ENCODE measurements around the gene ACAA1. TPM values are rescaled to one million over a fixed set of nuclear protein-coding genes. Genes with fewer than 3 reads are reported as not detected.
"Not testable (repeated sequence)": the region's sequence is repeated elsewhere in the genome, so short reads cannot be mapped to it uniquely, and the experiment has no call there.

The ACAA1 gene

GRCh38 chr3:38083871-38084333 lies 53.0 kb downstream of the ACAA1 start:
- DNase-seq, result peak; percentile 16

GRCh38 chr3:38083254-38083653 lies 53.7 kb downstream of the ACAA1 start:
- H3K36me3 ChIP-seq (ENCODE audit: control insufficient read depth, insufficient read depth, low read length); H2BK5ac ChIP-seq (ENCODE audit: low read length); H3K4ac ChIP-seq (ENCODE audit: low read depth, low read length); H3K4me2 ChIP-seq (ENCODE audit: low read length); H3K56ac ChIP-seq (ENCODE audit: low read length); H3K4me3 ChIP-seq (ENCODE audit: low read length); H3K9ac ChIP-seq (ENCODE audit: low read length); H2BK120ac ChIP-seq (ENCODE audit: low read depth, low read length); H3K4me1 ChIP-seq (ENCODE audit: control insufficient read depth, low read depth, low read length); H4K8ac ChIP-seq (ENCODE audit: low read depth, low read length); H3K18ac ChIP-seq (ENCODE audit: low read length); H3K79me1 ChIP-seq (ENCODE audit: low read length); H4K5ac ChIP-seq (ENCODE audit: low read length); H2AK5ac ChIP-seq (ENCODE audit: low read length); H3K79me2 ChIP-seq (ENCODE audit: control insufficient read depth, insufficient read depth, low read length); H2BK15ac ChIP-seq (replicated peaks; ENCODE audit: low read depth); H3K27me3 ChIP-seq (ENCODE audit: insufficient read depth, low read length, poor library complexity); H3K23ac ChIP-seq (ENCODE audit: low read length); H3K27ac ChIP-seq (ENCODE audit: low read depth, low read length): not testable (repeated sequence)
- no CpG with 5 or more reads among the region's 1 CpG for WGBS (ENCODE audit: extremely low coverage, insufficient coverage, low lambda C conversion rate)
- peak; percentile 60 for DNase-seq

More at GRCh38 chr3:38083871-38084333, 53.0 kb downstream of the ACAA1 start:
- H4K8ac ChIP-seq (ENCODE audit: low read depth, low read length), result no peak overlapping the region
- no peak overlapping the region for H2BK5ac ChIP-seq (ENCODE audit: low read length)
- H3K4ac ChIP-seq (ENCODE audit: low read depth, low read length), result no peak overlapping the region
- H3K79me2 ChIP-seq (ENCODE audit: control insufficient read depth, insufficient read depth, low read length), result no peaks in the 10 kb centered on the region
- no peak overlapping the region for H3K27ac ChIP-seq (ENCODE audit: low read depth, low read length)
- WGBS (ENCODE audit: extremely low coverage, insufficient coverage, low lambda C conversion rate), result no CpG with 5 or more reads among the region's 13 CpGs
- no peak overlapping the region for H3K23ac ChIP-seq (ENCODE audit: low read length)
- H3K36me3 ChIP-seq (ENCODE audit: control insufficient read depth, insufficient read depth, low read length), result no peaks in the 10 kb centered on the region
- H2BK120ac ChIP-seq (ENCODE audit: low read depth, low read length), result no peak overlapping the region
- no peak overlapping the region for H3K4me2 ChIP-seq (ENCODE audit: low read length)
- H3K27me3 ChIP-seq (ENCODE audit: insufficient read depth, low read length, poor library complexity), result no peaks in the 10 kb centered on the region
- H3K4me3 ChIP-seq (ENCODE audit: low read length), result no peak overlapping the region
- H2BK15ac ChIP-seq (replicated peaks; ENCODE audit: low read depth), result no peak overlapping the region
- H4K5ac ChIP-seq (ENCODE audit: low read length), result no peak overlapping the region
- no peak overlapping the region for H3K18ac ChIP-seq (ENCODE audit: low read length)
- no peak overlapping the region for H2AK5ac ChIP-seq (ENCODE audit: low read length)
- no peaks in the 10 kb centered on the region for H3K4me1 ChIP-seq (ENCODE audit: control insufficient read depth, low read depth, low read length)
- H3K56ac ChIP-seq (ENCODE audit: low read length), result no peak overlapping the region
- no peaks in the 10 kb centered on the region for H3K79me1 ChIP-seq (ENCODE audit: low read length)
- no peak overlapping the region for H3K9ac ChIP-seq (ENCODE audit: low read length)

- H2BK15ac ChIP-seq (replicated peaks; ENCODE audit: low read depth); H2AK5ac ChIP-seq (ENCODE audit: low read length): not testable (repeated sequence)
Measured at GRCh38 chr3:38082296-38082695, 54.6 kb downstream of the ACAA1 start.

GRCh38 chr3:38077073-38077472 lies 59.9 kb downstream of the ACAA1 start:
- H2BK15ac ChIP-seq (replicated peaks; ENCODE audit: low read depth); H3K23ac ChIP-seq (ENCODE audit: low read length); DNase-seq; H2AK5ac ChIP-seq (ENCODE audit: low read length); H3K79me1 ChIP-seq (ENCODE audit: low read length); H3K27ac ChIP-seq (ENCODE audit: low read depth, low read length); H3K4me1 ChIP-seq (ENCODE audit: control insufficient read depth, low read depth, low read length); H3K4me2 ChIP-seq (ENCODE audit: low read length); H3K79me2 ChIP-seq (ENCODE audit: control insufficient read depth, insufficient read depth, low read length); H4K5ac ChIP-seq (ENCODE audit: low read length); H3K27me3 ChIP-seq (ENCODE audit: insufficient read depth, low read length, poor library complexity); H2BK5ac ChIP-seq (ENCODE audit: low read length); H3K9ac ChIP-seq (ENCODE audit: low read length); H2BK120ac ChIP-seq (ENCODE audit: low read depth, low read length); H4K8ac ChIP-seq (ENCODE audit: low read depth, low read length); H3K4ac ChIP-seq (ENCODE audit: low read depth, low read length); H3K4me3 ChIP-seq (ENCODE audit: low read length); H3K18ac ChIP-seq (ENCODE audit: low read length); H3K56ac ChIP-seq (ENCODE audit: low read length); H3K36me3 ChIP-seq (ENCODE audit: control insufficient read depth, insufficient read depth, low read length): not testable (repeated sequence)
- WGBS (ENCODE audit: extremely low coverage, insufficient coverage, low lambda C conversion rate), result no CpG with 5 or more reads among the region's 3 CpGs

More at GRCh38 chr3:38082296-38082695, 54.6 kb downstream of the ACAA1 start:
- not testable (repeated sequence) for H2BK5ac ChIP-seq (ENCODE audit: low read length); H3K27me3 ChIP-seq (ENCODE audit: insufficient read depth, low read length, poor library complexity); H3K27ac ChIP-seq (ENCODE audit: low read depth, low read length); DNase-seq; H3K4me3 ChIP-seq (ENCODE audit: low read length); H3K4ac ChIP-seq (ENCODE audit: low read depth, low read length); H3K36me3 ChIP-seq (ENCODE audit: control insufficient read depth, insufficient read depth, low read length); H3K4me2 ChIP-seq (ENCODE audit: low read length); H4K8ac ChIP-seq (ENCODE audit: low read depth, low read length); H3K23ac ChIP-seq (ENCODE audit: low read length); H3K4me1 ChIP-seq (ENCODE audit: control insufficient read depth, low read depth, low read length); H3K18ac ChIP-seq (ENCODE audit: low read length); H3K79me1 ChIP-seq (ENCODE audit: low read length); H3K56ac ChIP-seq (ENCODE audit: low read length); H4K5ac ChIP-seq (ENCODE audit: low read length); H3K9ac ChIP-seq (ENCODE audit: low read length); H2BK120ac ChIP-seq (ENCODE audit: low read depth, low read length); H3K79me2 ChIP-seq (ENCODE audit: control insufficient read depth, insufficient read depth, low read length)
- WGBS (ENCODE audit: extremely low coverage, insufficient coverage, low lambda C conversion rate), result no CpG with 5 or more reads among the region's 16 CpGs

Small RNA genes lying within 50 kb of the gene (small RNA-seq; reads per million reads assigned to genes)
- not detected for gene RF00019 (ENCODE audit: insufficient read depth)
